ENCODE results near the gene TSPAN17.

TSPAN17 gene

GRCh38 chr5:176661676-176662075, 14.4 kb downstream of the TSPAN17 start:
- no peak for DNase-seq

- DNase-seq: no peak
These were observed 15.4 kb downstream of the TSPAN17 start for GRCh38 chr5:176662371-176663333.

- no peak for DNase-seq
These were observed 16.3 kb downstream of the TSPAN17 start for GRCh38 chr5:176663566-176663965.

- no peak for DNase-seq
These were observed 17.2 kb downstream of the TSPAN17 start for GRCh38 chr5:176664479-176664878.

- DNase-seq: no peak
These were observed 17.6 kb downstream of the TSPAN17 start for GRCh38 chr5:176664886-176665285.

GRCh38 chr5:176665517-176665916, 18.2 kb downstream of the TSPAN17 start:
- no peak for DNase-seq

- no peak for DNase-seq
These were observed 20.4 kb downstream of the TSPAN17 start for GRCh38 chr5:176667637-176668036.

GRCh38 chr5:176670449-176670848, 23.2 kb downstream of the TSPAN17 start:
- DNase-seq: no peak

GRCh38 chr5:176671399-176671798, 24.1 kb downstream of the TSPAN17 start:
- DNase-seq: no peak

GRCh38 chr5:176671890-176672747, 24.8 kb downstream of the TSPAN17 start:
- no peak for DNase-seq

- DNase-seq: no peak
These were observed 26.6 kb downstream of the TSPAN17 start for GRCh38 chr5:176673651-176674583.

GRCh38 chr5:176674799-176675198, 27.5 kb downstream of the TSPAN17 start:
- no peak for DNase-seq

- DNase-seq: no peak
These were observed 28.5 kb downstream of the TSPAN17 start for GRCh38 chr5:176675676-176676360.

- DNase-seq: no peak
These were observed 29.1 kb downstream of the TSPAN17 start for GRCh38 chr5:176676361-176676824.

- DNase-seq: no peak
These were observed 30.1 kb downstream of the TSPAN17 start for GRCh38 chr5:176677209-176677939.

- no peak for DNase-seq
These were observed 31.3 kb downstream of the TSPAN17 start for GRCh38 chr5:176678584-176678983.

GRCh38 chr5:176679365-176680225, 32.3 kb downstream of the TSPAN17 start:
- no peak for DNase-seq

- DNase-seq: no peak
These were observed 32.9 kb downstream of the TSPAN17 start for GRCh38 chr5:176680226-176680563.

GRCh38 chr5:176682016-176682531, 34.8 kb downstream of the TSPAN17 start:
- no peak for DNase-seq

- no peak for DNase-seq
These were observed 37.7 kb downstream of the TSPAN17 start for GRCh38 chr5:176685010-176685409.
